IPS-20b (cell line): ENCODE results near the gene LGALS4.
"Not testable (repeated sequence)": the region's sequence is repeated elsewhere in the genome, so short reads cannot be mapped to it uniquely, and the experiment has no call there.

Source experiments
- H3K27ac ChIP-seq: one replicate; pipeline ENCODE4 v1.5.1; 2013; ENCODE audit warnings: low read length
- H3K27me3 ChIP-seq: 2 replicates; pipeline ENCODE4 v1.6.1; 2013; ENCODE audit warnings: mild to moderate bottlenecking, low read length, inconsistent platforms; ENCODE audit not compliant: insufficient read depth
- H3K36me3 ChIP-seq: 2 replicates; pipeline ENCODE4 v1.6.1; 2013; ENCODE audit warnings: low read depth, mild to moderate bottlenecking, inconsistent platforms, low read length, moderate library complexity; ENCODE audit not compliant: insufficient read depth
- H3K4me1 ChIP-seq: 2 replicates; pipeline ENCODE4 v1.6.1; 2013; ENCODE audit warnings: mild to moderate bottlenecking, control low read depth, inconsistent platforms, low read length, moderate library complexity; ENCODE audit not compliant: insufficient read depth
- H3K4me3 ChIP-seq: 2 replicates; pipeline ENCODE4 v1.5.1; 2013; ENCODE audit warnings: mild to moderate bottlenecking, low read length, inconsistent platforms
- H3K9ac ChIP-seq: 2 replicates; pipeline ENCODE4 v1.6.1; 2013; ENCODE audit warnings: low read depth, mild to moderate bottlenecking, inconsistent platforms, low read length, moderate library complexity
- H3K9me3 ChIP-seq: 2 replicates; pipeline ENCODE4 v1.6.1; 2013; ENCODE audit warnings: mild to moderate bottlenecking, low read depth, low read length, inconsistent platforms; ENCODE audit not compliant: insufficient read depth

LGALS4 gene

GRCh38 chr19:38773469-38774177, 39.1 kb downstream of the LGALS4 start, which contains the start of gene LGALS7:
Gene LGALS7 (minus strand): TSS chr19:38773517. CDS start chr19:38773492, 25 bp downstream.
- Histone ChIP-seq H3K9me3 (no peaks in the 10 kb centered on the region), H3K27ac (no peak within 1 kb of the TSS), H3K36me3 (no peaks in the 10 kb centered on the region), H3K4me3 (no peak within 1 kb of the TSS), H3K27me3 (peaks cover 5% of the 10 kb centered on the region; the same call in 1 of the 2 replicates), H3K4me1 (no peaks in the 10 kb centered on the region), H3K9ac (no peak within 1 kb of the TSS)

- not testable (repeated sequence) for H3K9ac ChIP-seq, H3K4me3 ChIP-seq, H3K9me3 ChIP-seq, H3K27ac ChIP-seq, H3K36me3 ChIP-seq, H3K27me3 ChIP-seq, H3K4me1 ChIP-seq
Observed at GRCh38 chr19:38771569-38771968, 41.2 kb downstream of the LGALS4 start.

- H3K9ac ChIP-seq, H3K4me3 ChIP-seq: not testable (repeated sequence)
Observed at GRCh38 chr19:38770949-38771275, 41.8 kb downstream of the LGALS4 start.

GRCh38 chr19:38770228-38770948, 42.4 kb downstream of the LGALS4 start:
- H3K27ac ChIP-seq, H3K27me3 ChIP-seq, H3K9ac ChIP-seq, H3K4me1 ChIP-seq, H3K36me3 ChIP-seq, H3K9me3 ChIP-seq: not testable (repeated sequence)
- peak overlapping the region; percentile 30; the same call in 1 of the 2 replicates for H3K4me3 ChIP-seq

More at GRCh38 chr19:38770949-38771275, 41.8 kb downstream of the LGALS4 start:
- H3K9me3 ChIP-seq, H3K27me3 ChIP-seq, H3K27ac ChIP-seq, H3K4me1 ChIP-seq, H3K36me3 ChIP-seq: not testable (repeated sequence)

- peaks cover 5% of the 10 kb centered on the region; the same call in 1 of the 2 replicates for H3K27me3 ChIP-seq
- no peaks in the 10 kb centered on the region for H3K9me3 ChIP-seq
- no peak overlapping the region for H3K27ac ChIP-seq
- no peaks in the 10 kb centered on the region for H3K36me3 ChIP-seq
- H3K4me1 ChIP-seq, result no peaks in the 10 kb centered on the region
- peak overlapping the region; percentile 30; the same call in 1 of the 2 replicates for H3K4me3 ChIP-seq
- H3K9ac ChIP-seq, result 0 out of 2 replicates have a peak overlapping the region, but pooled peaks have one; percentile 10
Observed at GRCh38 chr19:38769635-38770211, 43.0 kb downstream of the LGALS4 start.

GRCh38 chr19:38766276-38767047, 46.3 kb downstream of the LGALS4 start:
- Histone ChIP-seq H3K9ac (no peak overlapping the region), H3K9me3 (no peaks in the 10 kb centered on the region), H3K36me3 (no peaks in the 10 kb centered on the region), H3K4me1 (no peaks in the 10 kb centered on the region), H3K27me3 (peaks cover 5% of the 10 kb centered on the region; the same call in 1 of the 2 replicates), H3K4me3 (no peak overlapping the region), H3K27ac (no peak overlapping the region)

- Histone ChIP-seq H3K27ac (no peak overlapping the region), H3K9ac (no peak overlapping the region), H3K4me1 (no peaks in the 10 kb centered on the region)
Observed at GRCh38 chr19:38765214-38765613, 47.5 kb downstream of the LGALS4 start.

GRCh38 chr19:38763795-38764220, 48.9 kb downstream of the LGALS4 start:
- Histone ChIP-seq H3K4me1 (no peaks in the 10 kb centered on the region), H3K27ac (no peak overlapping the region), H3K36me3 (no peaks in the 10 kb centered on the region), H3K27me3 (no peaks in the 10 kb centered on the region), H3K9ac (no peak overlapping the region), H3K9me3 (no peaks in the 10 kb centered on the region), H3K4me3 (no peak overlapping the region)

More at GRCh38 chr19:38765214-38765613, 47.5 kb downstream of the LGALS4 start:
- H3K36me3 ChIP-seq, result no peaks in the 10 kb centered on the region
- H3K9me3 ChIP-seq, result no peaks in the 10 kb centered on the region
- peaks cover 5% of the 10 kb centered on the region; the same call in 1 of the 2 replicates for H3K27me3 ChIP-seq
- H3K4me3 ChIP-seq, result no peak overlapping the region

GRCh38 chr19:38761884-38762389, 50.8 kb downstream of the LGALS4 start:
- H3K27me3 ChIP-seq, H3K4me3 ChIP-seq, H3K36me3 ChIP-seq, H3K9me3 ChIP-seq, H3K27ac ChIP-seq, H3K9ac ChIP-seq, H3K4me1 ChIP-seq: not testable (repeated sequence)

- H3K36me3 ChIP-seq, H3K4me1 ChIP-seq, H3K9me3 ChIP-seq, H3K4me3 ChIP-seq, H3K27me3 ChIP-seq, H3K27ac ChIP-seq, H3K9ac ChIP-seq: not testable (repeated sequence)
Observed at GRCh38 chr19:38760805-38761517, 51.8 kb downstream of the LGALS4 start.

GRCh38 chr19:38759590-38760003, 53.1 kb downstream of the LGALS4 start:
- Histone ChIP-seq H3K9me3 (no peaks in the 10 kb centered on the region), H3K27me3 (no peaks in the 10 kb centered on the region), H3K4me1 (no peaks in the 10 kb centered on the region), H3K4me3 (no peak overlapping the region), H3K27ac (no peak overlapping the region), H3K9ac (no peak overlapping the region), H3K36me3 (no peaks in the 10 kb centered on the region)
